NCI-H146 treated with DMSO at 0.1 percent for 48 hours (cell line): ENCODE measurements around the gene IGSF9B.

Source experiments
- DNase-seq: peaks from one replicate; lab custom pipeline; 2025; ENCODE audit not compliant: unreplicated experiment; lab: John Stamatoyannopoulos, UW

The IGSF9B gene

DNA sequence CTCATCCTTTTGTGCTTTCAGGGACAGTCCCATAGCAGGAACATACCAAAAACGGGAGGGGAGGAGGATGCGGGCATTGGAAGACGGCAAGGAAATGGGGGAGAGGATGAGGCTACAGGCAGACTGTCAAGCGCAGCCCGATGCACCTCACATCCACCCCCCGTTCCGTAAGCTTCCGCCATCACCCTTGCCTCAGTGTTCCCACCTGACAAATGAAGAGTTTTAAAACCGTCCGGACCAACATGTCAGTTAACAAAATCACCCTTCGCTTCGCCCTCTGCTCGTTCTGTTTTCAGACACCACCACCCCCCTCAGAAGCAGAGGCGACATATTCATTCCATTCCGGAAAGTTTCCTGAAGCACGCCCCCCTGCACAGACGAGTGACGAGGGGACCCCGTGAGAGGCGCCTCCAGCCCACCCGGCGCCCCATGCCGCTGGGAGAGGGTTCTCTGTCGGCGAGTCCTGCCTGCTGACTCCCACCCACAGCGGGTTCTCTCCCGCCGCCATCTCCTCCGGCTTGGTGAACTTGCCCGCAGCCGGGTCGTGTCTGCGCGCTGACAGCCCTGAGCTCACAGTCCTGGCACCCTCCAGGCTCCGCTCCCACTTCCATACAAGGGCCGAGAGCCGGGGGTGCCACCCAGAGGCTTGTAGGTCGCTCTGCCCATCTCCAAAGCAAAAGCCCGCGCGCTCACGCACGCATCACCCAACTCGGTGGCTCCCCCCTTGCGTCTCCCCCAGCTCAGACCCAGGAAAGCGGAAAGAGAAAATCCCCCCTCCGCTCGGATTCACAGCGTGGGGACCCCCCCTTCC lies 1.5 kb downstream of the IGSF9B start:
- no peak for DNase-seq

DNA sequence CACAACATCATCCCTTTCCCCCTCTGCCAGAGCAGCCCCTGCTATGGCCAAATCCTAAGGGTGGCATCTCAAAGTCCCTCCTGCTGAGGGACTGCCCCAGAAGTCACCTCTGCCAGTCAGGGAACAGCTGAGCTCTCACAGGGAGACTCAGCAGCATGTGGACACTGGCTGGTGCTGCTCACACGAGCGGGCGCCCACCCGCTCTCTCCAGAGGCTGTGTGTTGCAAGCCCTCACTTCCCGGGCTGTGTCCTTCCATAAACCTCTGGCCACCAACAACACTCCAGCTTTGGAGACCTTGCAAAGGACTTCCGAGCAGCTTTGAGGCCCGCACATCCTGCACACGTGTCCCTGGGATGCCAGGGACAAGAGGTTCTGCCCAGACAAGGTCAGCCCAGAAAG lies 2.8 kb downstream of the IGSF9B start:
- DNase-seq, result no peak

DNA sequence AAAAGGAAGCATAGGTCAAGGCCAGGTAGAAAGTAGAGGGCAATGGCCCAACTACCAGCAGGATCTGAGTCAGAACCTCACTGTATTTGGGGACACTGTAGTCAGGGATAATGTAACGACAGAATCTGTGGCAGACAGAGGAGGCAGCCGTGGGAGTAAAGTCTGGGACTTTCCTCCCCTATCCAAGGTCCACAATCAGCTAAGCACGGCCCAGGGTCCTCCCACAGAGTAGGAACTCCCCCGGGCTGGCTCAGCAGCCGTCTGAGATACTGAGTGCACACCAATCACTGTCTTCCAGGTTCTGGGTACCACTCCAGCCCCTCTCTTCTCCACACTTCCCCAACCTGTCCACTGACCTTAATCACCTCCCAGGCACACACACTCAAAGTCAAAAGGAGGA lies 3.2 kb downstream of the IGSF9B start:
- DNase-seq, result no peak

DNA sequence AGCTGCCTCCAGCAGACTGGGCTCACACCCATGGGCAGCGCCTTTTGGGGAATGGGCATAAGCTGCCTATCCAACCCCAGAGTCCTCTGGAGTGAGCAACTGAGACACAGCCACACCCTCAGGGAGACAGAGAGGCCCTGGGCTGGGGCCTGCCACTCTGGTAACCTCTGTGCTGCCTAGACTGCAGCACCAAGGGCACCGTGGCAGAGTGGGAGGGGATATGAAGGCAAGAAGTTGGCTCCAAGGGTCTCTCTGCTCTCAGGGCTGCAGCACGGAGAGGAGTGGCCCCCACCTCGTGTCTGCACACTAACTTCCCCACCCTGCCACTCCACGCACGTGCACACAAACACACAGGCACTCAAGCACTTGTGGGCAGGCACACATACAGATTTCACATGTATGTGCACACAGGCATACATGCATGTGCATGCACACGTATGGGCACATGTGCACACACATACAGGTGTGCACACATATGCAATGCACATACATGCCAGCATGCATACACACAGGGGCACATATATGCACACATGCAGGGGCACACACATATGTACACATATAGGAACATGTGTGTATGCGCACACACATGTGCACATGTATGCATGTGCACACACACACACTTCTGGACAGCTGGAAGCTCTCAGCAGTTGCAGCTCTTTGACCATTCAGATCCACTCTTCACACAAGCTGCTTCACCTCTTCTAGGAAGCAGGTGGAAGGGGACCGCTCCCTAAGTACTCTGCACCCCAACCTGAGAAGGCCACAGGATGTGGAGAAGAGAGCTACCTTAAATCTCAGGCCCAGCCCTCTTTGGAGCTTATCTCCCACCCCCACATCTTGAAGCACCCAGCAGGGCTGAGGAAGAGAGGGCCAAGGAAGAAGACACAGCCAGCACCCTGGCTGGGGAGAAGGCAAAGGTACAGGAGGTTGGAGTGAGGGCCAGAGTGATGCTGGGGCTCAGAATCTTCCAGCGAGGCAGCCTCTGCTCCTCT lies 4.3 kb downstream of the IGSF9B start:
- DNase-seq, result no peak

DNA sequence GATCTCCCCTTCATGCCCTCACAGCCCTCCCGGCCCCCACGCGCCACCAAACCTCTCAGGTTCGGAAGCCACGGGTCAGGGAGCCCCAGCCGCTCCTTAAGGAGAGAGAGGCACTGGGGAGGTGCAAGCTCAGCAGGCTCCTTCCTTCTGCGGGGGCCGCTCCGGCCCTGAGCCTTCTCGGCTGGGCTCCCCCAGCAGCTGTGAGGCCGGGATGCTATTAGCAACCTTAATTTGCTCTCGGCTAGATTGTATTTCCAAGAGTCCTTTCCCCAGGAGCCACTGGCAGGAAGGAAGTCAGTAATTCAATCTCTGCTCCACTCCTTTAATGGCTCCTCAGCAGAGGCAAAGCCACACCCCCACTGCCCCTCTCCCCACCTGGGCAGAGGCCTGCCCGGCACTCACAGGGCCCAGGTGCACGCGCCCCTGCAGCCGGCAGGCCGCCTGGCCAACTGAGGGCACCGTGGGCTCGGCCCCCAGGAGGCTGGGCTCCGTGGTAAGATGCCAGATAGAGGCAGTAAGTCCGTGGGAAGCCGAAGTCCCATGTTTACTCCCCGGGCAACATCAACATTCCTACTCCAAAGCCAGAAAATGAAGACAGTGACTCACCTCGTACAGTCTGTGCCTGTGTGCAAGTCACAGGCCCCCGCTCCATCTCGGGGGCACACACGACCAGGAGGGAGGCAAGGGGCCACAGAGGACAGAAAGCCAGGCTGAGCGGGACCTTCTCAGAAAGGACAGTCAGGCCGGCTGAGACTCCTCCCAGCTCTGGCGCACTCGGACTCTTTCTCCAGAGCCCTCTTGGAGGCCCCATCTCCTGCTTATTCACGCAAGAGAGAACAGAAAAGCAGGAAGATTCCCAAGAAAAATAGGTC lies 5.2 kb downstream of the IGSF9B start:
- DNase-seq, result no peak

DNA sequence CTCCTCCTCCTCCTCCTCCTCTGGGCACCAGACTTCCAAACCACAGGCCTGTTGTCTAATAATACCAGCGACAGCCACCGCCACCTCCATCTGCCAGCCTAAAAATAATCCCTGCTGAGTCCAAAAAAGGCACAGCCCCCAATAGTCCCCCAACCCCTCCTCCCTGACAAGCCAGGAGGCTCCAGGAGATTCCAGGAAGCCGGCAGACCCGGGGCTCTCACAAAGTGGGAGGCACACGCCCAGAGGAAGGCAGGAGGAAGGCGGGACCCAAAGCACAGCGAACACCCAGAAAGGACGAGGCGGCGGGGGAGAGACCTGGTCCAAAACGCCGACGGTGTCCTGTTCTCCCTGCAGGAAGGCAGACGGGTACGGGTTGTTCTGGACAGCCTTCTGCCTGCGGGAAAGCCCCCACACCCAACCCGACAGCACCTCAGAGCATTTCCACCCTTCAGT lies 5.9 kb downstream of the IGSF9B start:
- DNase-seq, result no peak

DNA sequence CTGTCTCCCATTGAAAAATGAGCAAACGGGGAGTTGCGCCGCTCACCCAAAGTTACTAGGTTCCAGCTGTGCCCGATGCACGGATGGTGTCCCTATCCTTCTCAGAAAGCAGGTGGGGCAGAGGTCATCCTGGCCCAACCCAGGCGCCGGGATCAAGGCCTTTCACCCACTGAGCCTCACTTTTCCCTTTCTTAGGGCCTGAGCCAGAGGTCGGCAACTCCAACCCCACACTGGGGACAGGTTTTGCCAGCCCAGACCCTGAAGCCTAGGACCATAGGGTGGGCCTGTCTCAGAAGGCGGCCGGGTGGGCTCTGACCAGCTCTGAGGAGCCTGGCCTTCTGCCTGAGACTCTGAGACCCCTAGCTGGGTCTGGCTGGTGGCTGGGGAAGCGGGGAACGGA lies 6.3 kb downstream of the IGSF9B start:
- no peak for DNase-seq

DNA sequence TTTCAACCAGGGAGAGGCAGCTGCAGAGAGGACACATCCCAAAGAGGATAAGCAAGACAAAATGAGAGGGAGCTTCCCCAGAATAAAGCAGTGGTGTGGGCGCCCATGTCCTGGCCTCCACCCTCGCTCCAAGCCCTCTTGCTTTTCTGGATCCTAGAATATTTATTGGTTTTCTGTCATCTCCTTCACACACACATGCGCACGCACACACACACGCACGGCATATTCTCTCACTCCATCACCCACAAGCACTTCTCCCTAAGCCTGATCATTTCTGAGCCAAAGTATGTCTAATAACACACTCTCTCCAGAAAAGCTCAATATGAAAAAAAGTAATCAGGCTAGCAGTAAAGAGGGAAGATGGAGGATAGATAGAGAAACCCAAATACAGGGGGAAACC lies 7.6 kb downstream of the IGSF9B start:
- no peak for DNase-seq

DNA sequence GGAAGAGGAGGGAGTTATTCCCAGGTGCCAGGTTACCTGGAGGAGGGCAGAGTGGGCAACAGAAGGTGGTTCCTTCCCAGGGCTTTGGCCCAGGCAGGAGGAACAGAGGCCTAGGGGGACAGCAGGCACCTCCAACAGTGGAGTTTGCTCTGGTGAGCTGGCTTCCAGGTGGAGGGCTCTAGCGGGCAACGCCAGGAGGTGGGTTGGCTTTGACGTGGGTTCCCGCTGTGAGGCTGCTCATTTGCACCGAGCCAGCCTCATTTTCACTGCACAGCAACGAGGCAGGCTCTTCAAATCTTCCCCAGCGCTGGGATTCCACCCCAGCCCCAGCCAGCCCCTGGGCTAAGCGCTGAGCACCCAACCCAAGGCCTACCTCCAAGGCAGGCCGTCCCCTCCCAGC lies 8.1 kb downstream of the IGSF9B start:
- DNase-seq, result no peak

DNA sequence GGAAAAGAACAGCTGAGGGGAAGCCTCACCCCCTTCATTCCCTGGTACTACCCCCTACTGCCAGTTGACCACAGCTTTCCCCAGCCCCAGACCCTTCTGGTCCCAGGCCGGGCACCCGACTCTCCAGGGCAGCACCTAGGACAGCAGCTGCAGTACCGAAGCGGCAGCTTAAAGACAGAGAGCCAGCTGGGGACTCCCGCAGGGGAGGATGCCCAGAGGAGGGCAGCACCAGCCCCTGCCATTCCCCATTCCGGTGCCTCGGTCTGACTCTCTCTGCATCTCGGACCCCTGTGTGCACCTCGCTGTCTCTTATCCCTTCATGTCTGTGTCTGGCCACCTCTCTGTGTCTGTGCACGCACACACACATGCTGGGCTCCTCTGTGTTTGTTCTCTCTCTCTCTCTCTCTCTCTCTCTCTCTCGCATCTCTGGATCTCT lies 9.4 kb downstream of the IGSF9B start:
- DNase-seq, result no peak

DNA sequence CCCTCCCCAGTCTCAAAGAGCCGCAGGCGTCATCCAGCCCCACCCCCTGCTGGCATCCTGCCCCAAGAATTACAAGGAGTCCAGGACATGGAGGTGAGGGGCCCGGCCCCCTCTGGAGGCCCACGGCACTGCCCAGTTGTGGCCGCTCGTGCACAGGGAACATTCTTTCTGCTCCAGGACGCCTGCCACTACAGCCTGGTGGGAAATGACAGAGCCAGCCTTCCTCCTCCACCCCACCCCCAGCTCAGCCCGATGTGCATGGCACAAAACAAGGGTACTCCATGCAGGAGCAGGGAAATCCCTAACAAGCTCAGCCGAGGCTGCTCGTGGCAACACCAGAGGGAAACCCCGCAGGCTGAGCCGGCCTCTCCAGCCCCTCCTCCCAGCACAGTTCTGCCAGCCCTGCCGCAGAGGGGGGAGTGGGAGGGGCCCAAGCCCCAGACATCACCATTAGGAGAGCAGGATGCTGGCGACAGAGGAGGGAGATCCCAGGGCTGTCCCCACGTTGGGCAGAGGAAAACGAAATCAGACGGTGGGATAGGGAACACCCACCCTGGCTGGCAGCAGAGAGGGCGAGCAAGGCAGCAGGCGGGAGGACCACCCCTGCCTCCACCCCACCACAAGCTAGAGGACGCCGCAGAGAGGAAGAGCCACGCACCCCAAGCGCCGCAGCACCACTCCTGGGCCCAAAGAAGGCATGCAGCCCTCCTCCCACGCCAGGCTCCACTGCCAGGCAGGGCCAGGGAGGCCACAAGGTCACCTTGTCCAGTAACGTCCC lies 10.0 kb downstream of the IGSF9B start:
- no peak for DNase-seq

DNA sequence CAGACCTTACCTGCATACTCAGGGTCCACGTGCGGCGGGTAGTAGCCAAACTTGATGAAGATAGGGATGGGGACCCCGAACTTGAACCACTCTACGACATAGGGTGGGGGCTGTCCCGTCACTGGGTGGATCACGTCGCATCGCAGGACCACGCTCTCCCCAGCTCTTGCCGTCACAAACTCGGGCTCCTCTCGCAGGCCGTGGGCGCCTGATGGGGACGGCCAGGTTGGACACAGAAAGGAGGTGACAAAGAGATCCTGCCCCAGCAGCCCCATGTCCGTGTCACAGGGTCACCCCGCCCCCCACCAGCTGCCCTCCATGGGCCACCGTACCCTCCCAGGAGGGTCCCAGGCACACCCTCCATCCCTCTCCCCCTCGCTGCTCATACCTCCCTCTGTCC lies 10.7 kb downstream of the IGSF9B start:
- DNase-seq, result no peak

DNA sequence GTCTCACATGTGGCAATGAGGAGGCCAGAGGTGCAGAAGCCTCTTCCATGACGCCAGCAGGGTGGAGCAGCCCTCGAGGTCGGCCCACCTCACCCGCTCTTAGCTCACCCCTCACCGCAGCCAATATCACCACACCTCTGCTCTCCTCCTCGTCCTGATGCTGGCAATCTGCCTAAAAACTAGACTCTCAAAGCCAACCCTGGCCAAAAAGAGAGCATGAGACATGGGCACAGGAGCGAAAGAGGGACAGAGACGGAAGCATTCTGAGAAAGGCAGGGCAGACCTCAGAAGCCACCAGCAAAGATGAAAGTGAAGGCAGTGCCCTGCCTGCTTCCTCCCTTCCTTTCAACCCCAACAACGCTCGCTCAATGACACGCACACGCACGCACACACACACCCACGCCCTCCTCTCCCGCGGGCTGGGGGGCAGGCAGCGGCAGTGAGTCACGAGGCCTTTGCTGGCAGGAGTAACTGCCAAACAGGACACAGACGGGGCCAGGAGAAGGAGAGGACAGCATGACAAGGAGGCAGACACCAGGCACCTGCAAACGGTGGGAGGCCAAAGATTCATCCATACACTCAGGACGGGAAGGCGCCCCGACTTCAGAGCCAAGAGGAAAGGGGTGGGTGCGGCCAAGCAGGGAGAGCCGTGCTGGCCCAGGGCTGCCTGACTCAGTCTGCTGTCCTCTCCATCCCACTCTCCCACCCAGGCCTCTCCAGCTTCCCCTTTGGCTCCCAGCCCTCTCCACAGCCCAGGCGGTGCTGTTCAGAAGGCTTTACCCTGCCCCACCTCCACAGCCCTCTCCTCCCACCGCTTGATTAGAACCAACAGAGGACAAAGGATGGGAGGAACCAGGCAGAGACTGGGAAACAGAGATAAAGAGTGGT lies 11.4 kb downstream of the IGSF9B start:
- DNase-seq, result no peak

DNA sequence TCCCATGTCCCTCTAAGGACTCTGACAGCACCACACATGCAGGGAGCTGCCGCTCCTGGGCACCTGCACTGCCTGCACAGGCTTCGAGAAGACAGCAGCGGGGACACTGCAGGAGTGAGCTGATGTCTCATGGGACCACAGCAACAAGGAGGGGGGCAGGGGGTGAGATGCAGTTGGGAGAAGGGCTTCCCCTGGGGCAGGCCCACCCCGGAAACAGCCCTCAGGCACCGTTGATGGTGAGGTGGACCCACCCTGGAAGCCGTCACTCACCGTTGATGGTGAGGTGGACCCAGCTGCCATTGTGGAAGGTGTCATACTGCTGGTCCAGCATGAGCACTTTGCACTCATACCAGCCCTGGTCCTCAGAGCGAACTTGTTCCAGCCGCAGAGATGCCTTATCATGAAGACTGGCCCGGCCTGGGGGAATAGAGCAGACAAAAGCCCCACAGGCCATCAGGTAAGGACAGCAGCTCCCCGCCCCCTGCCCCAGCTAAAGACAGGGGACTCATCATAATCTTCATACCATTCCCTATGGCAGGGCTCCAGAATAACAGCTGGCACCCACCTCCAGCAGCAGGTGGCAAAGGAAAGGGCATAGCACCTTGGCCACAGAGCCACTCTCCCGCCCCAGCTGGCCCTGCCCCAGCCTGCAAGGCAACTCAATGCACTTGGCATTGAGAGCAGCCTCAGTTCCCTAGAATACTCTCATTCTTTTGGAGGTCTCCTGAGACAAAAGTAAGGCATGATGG lies 12.6 kb downstream of the IGSF9B start:
- no peak for DNase-seq

DNA sequence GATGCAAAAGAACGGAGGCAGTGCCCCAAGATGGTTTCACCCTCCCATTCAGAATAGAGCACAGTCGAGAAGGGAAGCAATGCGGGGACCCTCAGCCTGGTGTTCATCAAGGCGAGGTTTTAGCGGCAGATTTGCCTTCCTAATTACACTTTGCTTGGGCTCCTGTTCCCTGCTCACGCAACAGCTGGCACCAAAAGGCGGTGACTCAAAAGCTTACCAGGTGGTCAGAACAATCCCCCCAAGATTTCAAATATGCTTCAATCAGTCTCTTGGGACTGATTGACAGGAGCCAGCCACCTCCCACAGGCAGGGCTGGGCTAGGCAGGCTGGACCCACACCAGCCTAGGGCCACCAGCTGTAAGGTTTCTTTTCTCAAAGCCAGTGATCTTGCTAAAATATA lies 14.2 kb downstream of the IGSF9B start:
- DNase-seq, result no peak

DNA sequence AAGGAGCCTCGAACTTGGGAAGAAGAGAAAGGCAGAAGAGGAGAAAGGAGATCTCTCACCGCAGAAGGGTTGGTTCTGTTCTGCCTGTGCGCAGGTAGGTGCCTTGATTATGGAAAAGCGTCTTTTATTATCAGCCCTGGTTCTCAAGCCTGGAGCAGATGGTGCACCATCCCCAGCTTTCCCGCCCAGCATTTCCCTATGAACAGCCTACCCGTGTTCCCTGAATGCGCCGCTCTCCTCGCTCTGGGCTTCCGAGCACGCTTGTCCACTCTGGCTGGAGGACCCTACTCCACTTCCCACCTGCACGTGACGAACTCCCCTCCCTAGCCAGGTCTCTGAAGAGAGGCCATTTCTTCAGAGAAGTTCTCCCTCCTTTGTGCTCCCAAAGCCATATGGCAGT lies 15.2 kb downstream of the IGSF9B start:
- no peak for DNase-seq

DNA sequence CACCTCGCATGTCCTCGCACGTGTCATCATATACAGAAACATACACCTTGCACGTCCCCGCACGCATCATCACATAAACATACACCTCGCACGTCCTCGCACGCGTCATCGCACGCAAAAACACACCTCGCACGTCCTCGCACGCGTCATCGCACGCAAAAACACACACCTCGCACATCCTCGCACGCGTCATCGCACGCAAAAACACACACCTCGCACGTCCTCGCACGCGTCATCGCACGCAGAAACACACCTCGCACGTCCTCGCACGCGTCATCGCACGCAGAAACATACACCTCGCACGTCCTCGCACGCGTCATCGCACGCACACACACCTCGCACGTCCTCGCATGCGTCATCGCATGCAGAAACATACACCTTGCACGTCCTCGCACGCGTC lies 16.7 kb downstream of the IGSF9B start:
- no peak for DNase-seq

DNA sequence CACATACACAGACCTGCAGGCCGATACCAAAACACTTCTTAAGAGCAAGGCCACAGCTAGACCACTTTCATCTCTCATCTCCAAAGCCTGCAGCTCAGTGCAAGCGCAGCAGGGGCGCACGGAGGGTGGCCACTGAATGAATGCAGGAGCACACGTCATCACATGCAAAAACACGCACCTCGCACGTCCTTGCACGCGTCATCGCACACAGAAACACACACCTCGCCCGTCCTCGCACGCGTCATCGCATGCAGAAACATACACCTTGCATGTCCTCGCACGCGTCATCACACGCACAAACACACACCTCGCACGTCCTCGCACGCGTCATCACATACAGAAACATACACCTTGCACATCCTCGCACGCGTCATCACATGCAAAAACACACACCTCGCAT lies 17.2 kb downstream of the IGSF9B start:
- DNase-seq, result no peak

DNA sequence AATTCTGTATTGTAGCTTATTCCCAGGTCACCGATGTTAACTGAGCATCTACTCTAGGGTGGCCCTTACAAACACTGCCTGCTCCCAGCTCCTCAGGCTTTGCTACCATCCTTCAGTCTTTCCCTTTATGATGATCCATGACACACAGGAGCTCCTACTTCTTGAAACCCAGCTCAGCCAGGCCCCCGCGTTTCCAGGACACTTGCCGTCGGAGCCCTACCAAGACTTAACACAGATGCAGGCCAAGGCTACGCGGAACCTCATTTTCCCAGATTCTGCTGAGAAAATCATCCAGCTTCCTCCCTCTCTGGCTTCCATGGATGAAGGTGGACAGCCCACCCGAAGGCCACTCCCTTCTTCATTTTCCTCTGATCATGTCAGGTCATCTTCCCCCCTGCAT lies 18.6 kb downstream of the IGSF9B start:
- DNase-seq, result no peak
